Astrocyte of the spinal cord (primary cell): ENCODE measurements around the gene MRPL45.

Experiments
- DNase-seq: peaks from one replicate; pipeline ENCODE4 v3.0.0; 2011; ENCODE audit warnings: low read depth, low spot score
- H3K4me3 ChIP-seq: 2 replicates; pipeline ENCODE4 v1.5.1; 2011; ENCODE audit warnings: low read depth, mild to moderate bottlenecking, low read length, moderate library complexity
- in situ Hi-C: cut with HindIII; loops from 2 replicates; pipeline ENCODE4 v1.10.0; 2017; ENCODE audit warnings: low sequenced_read_pairs
- TF ChIP-seq, protein P1 (sequence below): IDR thresholded peaks from 2 replicates; pipeline ENCODE4 v1.5.1; 2012; ENCODE audit warnings: low read depth, mild to moderate bottlenecking, low read length, inconsistent platforms

Gene MRPL45

DNA sequence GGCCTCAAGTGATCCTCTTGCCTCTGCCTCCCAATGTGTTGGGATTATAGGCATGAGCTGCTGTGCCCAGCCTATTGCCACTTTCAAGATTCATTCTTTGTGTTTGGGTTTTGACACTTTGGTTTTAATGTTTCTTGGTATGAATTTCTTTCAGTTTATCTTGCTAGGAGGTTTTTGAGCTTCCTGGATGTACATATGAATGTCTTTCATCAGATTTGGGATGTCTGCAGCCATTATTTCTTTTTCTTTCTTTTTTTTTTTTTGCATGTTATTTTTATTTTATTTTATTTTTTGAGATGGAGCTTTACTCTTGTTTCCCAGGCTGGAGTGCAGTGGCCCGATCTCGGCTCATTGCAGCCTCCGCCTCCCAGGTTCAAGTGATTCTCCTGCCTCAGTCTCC lies 18.5 kb downstream of the MRPL45 start:
- TF ChIP-seq, protein P1, sequence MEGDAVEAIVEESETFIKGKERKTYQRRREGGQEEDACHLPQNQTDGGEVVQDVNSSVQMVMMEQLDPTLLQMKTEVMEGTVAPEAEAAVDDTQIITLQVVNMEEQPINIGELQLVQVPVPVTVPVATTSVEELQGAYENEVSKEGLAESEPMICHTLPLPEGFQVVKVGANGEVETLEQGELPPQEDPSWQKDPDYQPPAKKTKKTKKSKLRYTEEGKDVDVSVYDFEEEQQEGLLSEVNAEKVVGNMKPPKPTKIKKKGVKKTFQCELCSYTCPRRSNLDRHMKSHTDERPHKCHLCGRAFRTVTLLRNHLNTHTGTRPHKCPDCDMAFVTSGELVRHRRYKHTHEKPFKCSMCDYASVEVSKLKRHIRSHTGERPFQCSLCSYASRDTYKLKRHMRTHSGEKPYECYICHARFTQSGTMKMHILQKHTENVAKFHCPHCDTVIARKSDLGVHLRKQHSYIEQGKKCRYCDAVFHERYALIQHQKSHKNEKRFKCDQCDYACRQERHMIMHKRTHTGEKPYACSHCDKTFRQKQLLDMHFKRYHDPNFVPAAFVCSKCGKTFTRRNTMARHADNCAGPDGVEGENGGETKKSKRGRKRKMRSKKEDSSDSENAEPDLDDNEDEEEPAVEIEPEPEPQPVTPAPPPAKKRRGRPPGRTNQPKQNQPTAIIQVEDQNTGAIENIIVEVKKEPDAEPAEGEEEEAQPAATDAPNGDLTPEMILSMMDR, result no peak
- H3K4me3 ChIP-seq, result no peak overlapping the region
- in situ Hi-C loops, result no loop called here
- DNase-seq, result no peak

GRCh38 chr17:38317081-38317480 lies 20.1 kb downstream of the MRPL45 start:
- no peak for DNase-seq
- no peak overlapping the region for H3K4me3 ChIP-seq
- in situ Hi-C loops, result no loop called here
- TF ChIP-seq, protein P1, result no peak

GRCh38 chr17:38320482-38320881 lies 23.5 kb downstream of the MRPL45 start:
- TF ChIP-seq, protein P1, result no peak
- no peak for DNase-seq
- H3K4me3 ChIP-seq, result no peak overlapping the region
- in situ Hi-C loops, result no loop called here

GRCh38 chr17:38322156-38322779 lies 25.3 kb downstream of the MRPL45 start:
- in situ Hi-C loops, result no loop called here
- peak; percentile 42 for DNase-seq
- TF ChIP-seq, protein P1, result peak; percentile 76
- no peak overlapping the region for H3K4me3 ChIP-seq

DNA sequence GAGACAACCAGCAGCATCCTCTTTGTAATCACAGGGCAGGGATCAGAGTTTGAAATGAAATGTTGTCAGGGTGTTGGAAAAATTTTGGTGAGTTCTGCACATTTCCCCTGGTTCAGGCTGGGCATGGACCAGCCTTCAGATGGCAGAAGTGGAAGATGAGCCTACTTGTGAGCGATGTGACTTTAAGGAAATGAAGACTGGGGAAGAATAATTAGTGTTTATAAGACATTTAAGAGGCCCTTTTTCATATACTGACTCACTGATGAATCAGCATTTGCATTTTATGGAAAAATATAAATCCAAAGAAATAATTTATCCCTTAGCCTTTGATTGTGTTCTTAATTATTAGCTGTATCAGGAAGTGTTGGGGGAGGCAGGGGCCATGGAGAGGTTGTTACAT lies 25.9 kb downstream of the MRPL45 start:
- no peak for DNase-seq
- TF ChIP-seq, protein P1, result no peak
- in situ Hi-C loops, result no loop called here
- H3K4me3 ChIP-seq, result no peak overlapping the region

DNA sequence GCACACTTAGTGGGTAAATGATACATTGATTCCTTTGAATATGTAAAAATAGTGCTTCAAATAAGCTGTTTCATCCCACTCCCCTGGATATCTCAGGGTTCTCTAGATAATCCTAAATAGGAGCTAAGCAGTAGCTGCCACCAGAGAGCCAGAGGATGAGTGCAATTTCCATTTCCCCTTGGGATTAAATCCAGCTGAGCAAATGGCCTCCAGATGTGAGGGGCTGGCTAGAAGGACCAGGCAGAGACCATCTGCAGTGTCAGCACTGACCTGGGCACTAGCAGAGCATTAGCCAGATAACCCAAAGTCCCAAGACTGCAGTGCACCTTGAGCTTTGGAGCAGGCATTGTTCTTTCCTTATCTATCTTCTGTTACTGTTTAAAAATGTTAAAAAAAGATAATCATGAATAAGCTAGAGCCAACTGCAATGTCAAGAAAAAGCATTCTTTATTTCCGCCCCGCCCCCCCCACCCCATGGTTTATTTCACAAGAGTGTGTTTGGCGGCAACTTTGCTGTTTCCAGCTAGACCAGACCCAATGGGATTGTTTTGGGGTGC lies 27.3 kb downstream of the MRPL45 start:
- in situ Hi-C loops, result no loop called here

More for the DNA sequence above, 27.3 kb downstream of the MRPL45 start:
- no peak for DNase-seq
- TF ChIP-seq, protein P1, result no peak
- H3K4me3 ChIP-seq, result no peak overlapping the region
